Erythroblast (primary cell): ENCODE results near the gene NLRP3.
"Not testable (repeated sequence)": the region's sequence is repeated elsewhere in the genome, so short reads cannot be mapped to it uniquely, and the experiment has no call there.

ENCODE experiments used
- DNase-seq, 2 experiments: peaks; one replicate each; lab custom pipeline; 2025; lab: John Stamatoyannopoulos, UW
- GATA1 ChIP-seq: IDR thresholded peaks from 2 replicates; pipeline ENCODE4 v1.6.1; 2011; ENCODE audit warnings: low read depth, mild to moderate bottlenecking, control low read depth, low read length, moderate library complexity
- POLR2A ChIP-seq: IDR thresholded peaks from 2 replicates; pipeline ENCODE4 v1.6.1; 2011; ENCODE audit warnings: mild to moderate bottlenecking, low read length

The NLRP3 gene

DNA sequence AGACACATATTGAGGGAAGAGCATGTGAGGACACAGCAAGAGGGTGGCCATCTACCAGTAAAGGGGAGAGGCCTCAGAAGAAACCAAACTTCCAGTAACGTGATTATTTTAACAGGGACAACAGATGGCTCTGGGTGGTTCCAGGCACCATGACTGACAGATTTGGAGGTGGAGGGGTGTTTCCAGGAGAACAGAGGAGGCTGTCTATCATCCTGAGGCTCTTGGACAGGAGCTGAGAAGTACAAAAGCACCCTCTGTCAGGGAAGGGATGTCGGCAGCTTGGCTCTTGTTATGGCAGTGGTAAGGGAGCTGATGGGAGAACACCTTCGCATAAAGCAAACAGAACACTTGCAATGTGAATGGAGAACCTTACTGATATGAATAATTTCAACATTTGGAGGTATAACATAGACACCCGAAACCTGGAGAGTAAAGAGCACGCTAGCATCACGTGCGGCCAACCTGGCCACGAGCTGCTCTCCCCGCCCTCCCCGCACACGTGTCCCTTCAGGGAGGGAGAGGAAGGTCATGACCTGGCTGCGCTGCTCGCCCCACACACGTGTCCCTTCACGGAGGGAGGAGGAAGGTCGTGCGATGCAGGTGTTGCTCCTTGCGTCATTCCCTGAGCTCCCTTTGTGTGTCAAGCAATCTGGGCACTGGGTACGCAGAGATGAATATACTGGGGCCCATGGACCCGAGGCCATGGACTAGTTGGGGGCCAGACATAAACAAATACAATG, 37.5 kb upstream of the NLRP3 start:
- TF ChIP-seq GATA1 (no peak), POLR2A (no peak)
- no peak for DNase-seq

DNA sequence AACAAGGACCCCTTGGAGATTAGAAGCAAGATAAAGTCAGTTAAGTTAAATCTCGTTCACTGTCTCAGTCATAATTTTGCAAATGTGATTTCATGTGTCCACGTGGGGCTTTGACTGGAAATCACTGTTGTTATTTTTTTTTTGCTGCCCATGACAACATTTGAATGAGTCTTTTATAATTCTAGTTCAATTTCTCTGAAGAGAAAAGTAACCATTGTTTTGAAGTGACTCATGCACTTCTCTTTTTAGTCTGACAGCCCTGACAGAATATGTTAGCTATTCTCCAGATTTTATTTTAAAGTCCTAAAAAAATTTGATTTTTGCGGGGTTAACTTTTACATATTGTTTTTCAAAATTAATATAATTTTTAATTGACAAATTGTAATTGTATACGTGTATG, 30.7 kb upstream of the NLRP3 start:
- no peak for DNase-seq
- TF ChIP-seq GATA1: no peak
- no peak for TF ChIP-seq POLR2A

- no peak for DNase-seq
- TF ChIP-seq GATA1: no peak
- TF ChIP-seq POLR2A: no peak
Observed at GRCh38 chr1:247386217-247386616, 29.8 kb upstream of the NLRP3 start.

DNA sequence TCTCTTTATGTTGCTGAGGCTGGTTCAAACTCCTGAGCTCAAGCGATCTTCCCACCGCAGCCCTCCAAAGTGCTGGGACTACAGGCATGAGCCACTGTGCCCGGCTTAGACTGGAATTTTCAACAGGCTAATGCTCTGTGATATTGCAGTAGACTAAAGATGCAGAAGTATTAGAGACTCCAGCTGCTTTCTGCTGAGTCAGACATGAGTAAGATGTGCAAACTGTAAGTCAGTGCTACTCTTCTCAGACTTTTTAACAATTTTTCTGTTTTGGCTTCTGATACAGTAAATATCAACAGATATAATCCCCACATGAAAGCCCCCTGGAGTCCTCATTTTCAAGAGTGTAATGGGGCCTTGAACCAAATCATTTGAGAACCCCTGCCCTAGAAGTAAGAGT, 29.3 kb upstream of the NLRP3 start:
- no peak for TF ChIP-seq GATA1
- TF ChIP-seq POLR2A: no peak
- DNase-seq: no peak

DNA sequence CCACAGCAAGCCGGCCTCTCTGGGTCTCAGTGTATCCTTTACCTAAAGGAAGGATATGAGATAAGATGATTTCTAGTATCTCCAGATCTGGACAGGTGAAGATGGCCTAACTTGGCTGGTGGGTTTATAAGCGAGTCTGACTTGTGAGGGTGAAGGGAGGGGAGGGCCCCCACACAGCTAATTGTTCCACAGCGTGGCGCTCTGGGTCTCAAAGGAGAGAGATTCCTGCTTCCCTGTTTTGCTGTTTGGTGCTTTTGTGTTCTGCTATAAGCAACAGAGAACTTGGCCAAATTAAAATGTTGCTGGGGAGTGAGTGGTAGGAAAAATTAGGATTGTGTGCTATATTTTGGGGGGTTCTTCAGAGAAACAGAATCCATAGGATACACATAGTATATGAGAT, 28.9 kb upstream of the NLRP3 start:
- TF ChIP-seq GATA1 (no peak), POLR2A (no peak)

DNA sequence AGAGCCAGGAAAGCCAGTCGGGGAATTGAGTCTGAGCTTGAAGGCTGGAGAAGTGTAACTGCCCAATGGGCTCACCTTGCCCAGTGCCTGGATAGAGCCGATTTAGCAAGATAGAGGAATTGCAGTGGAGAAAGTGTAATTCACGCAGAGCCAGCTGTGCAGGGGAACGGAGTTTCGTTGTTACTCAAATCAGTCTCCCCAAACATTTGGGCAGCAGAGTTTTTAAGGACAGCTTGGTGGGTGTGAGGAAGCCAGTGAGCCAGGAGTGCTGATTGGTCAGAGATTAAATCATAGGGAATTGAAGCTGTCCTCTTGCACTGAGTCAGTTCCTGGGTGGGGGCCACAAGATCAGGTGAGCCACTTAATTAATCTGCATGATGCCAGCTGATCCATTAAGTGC, 28.4 kb upstream of the NLRP3 start:
- no peak for DNase-seq
- no peak for TF ChIP-seq POLR2A
- no peak for TF ChIP-seq GATA1

More for the DNA sequence above, 28.9 kb upstream of the NLRP3 start:
- DNase-seq: no peak

DNA sequence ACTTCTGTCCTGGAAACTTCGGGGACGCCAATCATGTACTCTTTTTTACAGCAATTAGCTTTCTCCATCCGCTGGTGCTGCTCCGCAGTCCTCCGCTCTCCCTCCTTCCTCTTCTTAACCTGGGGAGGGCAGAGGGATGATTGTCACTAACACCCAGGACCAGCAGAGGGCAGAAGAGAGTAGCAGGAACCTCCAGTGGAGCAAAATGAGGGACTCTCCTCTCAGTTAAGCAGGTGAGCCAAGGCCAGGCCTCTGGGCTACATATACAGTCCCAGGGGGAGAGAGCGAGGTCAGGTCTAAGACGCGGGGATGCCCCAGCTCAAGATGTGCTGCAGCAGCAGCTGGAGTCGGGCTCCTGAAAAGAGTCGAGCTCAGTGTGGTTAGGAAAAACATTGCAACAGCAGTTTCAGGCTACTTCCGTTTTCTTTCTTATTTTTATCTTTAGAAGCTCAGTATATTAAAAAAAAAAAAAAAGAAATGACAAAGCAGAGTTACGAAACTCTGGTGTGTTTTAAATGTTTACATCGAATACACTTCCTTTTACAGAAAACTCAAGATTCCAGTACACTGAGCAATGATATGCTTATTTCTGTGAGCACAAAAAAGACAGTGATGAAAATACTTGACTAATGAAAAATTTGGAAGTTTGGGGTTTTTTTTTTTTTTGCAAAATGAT, 25.7 kb upstream of the NLRP3 start:
- DNase-seq: peak; percentile 75 to 84
- TF ChIP-seq GATA1 (no peak), POLR2A (no peak)

GRCh38 chr1:247390996-247391395, 25.0 kb upstream of the NLRP3 start:
- DNase-seq: no peak
- TF ChIP-seq GATA1 (no peak), POLR2A (no peak)

DNA sequence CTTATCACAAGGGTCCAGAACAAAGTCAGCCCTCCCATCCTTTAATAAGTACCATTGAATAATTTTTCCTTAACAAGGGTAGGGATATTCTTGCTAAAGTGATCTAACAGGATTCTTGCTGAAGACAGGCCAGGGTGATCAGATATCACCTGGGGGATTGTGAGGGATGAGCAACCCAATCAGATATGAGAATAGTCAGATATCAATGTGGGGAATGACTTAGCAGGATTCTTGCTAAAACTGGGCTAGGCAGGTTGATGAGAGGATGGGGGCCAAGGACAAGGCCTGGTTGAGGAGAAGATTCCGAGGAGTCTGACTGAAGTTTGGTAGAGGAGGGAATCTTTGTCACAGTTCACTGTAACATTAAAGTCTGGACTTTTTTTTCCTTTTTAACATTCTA, 23.9 kb upstream of the NLRP3 start:
- no peak for DNase-seq
- TF ChIP-seq POLR2A (no peak), GATA1 (no peak)

DNA sequence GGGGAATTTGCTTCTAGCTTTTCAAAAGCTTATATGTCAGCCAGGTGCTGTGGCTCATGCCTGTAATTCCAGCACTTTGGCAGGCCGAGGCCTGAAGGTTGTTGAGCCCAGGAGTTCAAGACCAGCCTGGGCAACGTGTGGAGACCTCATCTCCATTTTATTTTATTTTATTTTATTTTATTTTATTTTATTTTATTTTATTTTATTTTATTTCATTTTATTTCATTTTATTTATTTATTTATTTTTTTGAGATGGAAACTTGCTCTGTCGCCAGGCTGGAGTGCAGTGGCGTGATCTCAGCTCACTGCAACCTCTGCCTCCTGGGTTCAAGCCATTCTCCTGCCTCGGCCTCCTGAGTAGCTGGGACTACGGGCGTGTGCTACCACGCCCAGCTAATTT, 20.9 kb upstream of the NLRP3 start:
- DNase-seq: not testable (repeated sequence)

DNA sequence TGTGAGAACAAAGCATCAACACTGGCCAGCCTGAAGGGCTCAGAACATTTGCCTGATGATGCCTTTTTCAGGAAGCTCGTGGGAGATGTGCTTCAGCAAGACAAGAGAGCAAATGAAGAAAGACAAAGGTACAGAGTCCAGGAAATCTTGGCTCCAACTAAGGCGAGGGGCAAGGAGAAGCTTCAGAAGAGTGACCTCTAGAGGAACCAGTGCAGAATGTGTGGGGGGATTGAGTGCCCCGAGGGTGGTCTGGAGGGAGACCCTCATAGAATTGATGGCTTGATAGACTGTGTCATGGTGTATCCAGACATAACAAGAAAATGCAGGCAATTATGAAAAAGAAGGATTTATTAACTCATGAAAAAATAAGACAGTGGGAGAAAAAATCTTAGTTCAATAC, 15.3 kb upstream of the NLRP3 start:
- no peak for DNase-seq

GRCh38 chr1:247401310-247402119, 14.5 kb upstream of the NLRP3 start:
- TF ChIP-seq POLR2A: no peak
- no peak for TF ChIP-seq GATA1
- no peak for DNase-seq

More for the DNA sequence above, 15.3 kb upstream of the NLRP3 start:
- no peak for TF ChIP-seq POLR2A
- TF ChIP-seq GATA1: no peak

GRCh38 chr1:247402120-247402675, 13.8 kb upstream of the NLRP3 start:
- DNase-seq: no peak
- TF ChIP-seq GATA1: no peak
- TF ChIP-seq POLR2A: no peak

- no peak for DNase-seq
- TF ChIP-seq POLR2A (no peak), GATA1 (no peak)
Observed at GRCh38 chr1:247406014-247406656, 9.8 kb upstream of the NLRP3 start.
